ENCODE data around the gene GBP4.

GRCh38 chr1:89201106-89201794, 2.5 kb upstream of the GBP4 start:
- TF ChIP-seq CTCF (conservative IDR thresholded peaks at IDR 0.05; ENCODE audit: low read depth, low read length) (no peak), EZH2 (IDR thresholded peaks at IDR 0.05; ENCODE audit: low read length, unreplicated experiment) (no peak)

Data from PC-3 (cell line).